NCI-H1436 treated with DMSO at 0.1 percent for 48 hours (cell line): ENCODE data around the gene STX7.
A peak's percentile ranks its signal among the peaks of the same experiment; 100 is the strongest.

Source experiments
- DNase-seq: peaks from one replicate; lab custom pipeline; 2025; lab: John Stamatoyannopoulos, UW

Gene STX7

GRCh38 chr6:132506869-132507808, 5.8 kb downstream of the STX7 start:
- DNase-seq, result no peak

- DNase-seq, result no peak
Measured at GRCh38 chr6:132506461-132506860, 6.5 kb downstream of the STX7 start.

GRCh38 chr6:132505158-132505557, 7.8 kb downstream of the STX7 start:
- DNase-seq, result no peak

- DNase-seq, result no peak
Measured at GRCh38 chr6:132504757-132505156, 8.2 kb downstream of the STX7 start.

GRCh38 chr6:132499757-132500156, 13.2 kb downstream of the STX7 start:
- no peak for DNase-seq

GRCh38 chr6:132498638-132499037, 14.3 kb downstream of the STX7 start:
- no peak for DNase-seq

GRCh38 chr6:132496519-132497180, 16.3 kb downstream of the STX7 start:
- no peak for DNase-seq

GRCh38 chr6:132495604-132496079, 17.3 kb downstream of the STX7 start:
- no peak for DNase-seq

- no peak for DNase-seq
Measured at GRCh38 chr6:132494954-132495353, 18.0 kb downstream of the STX7 start.

- DNase-seq, result no peak
Measured at GRCh38 chr6:132491881-132492280, 21.0 kb downstream of the STX7 start.

- DNase-seq, result no peak
Measured at GRCh38 chr6:132491303-132491702, 21.6 kb downstream of the STX7 start.

- no peak for DNase-seq
Measured at GRCh38 chr6:132490478-132491204, 22.3 kb downstream of the STX7 start.

- DNase-seq, result no peak
Measured at GRCh38 chr6:132490024-132490423, 22.9 kb downstream of the STX7 start.

GRCh38 chr6:132489376-132489775, 23.5 kb downstream of the STX7 start:
- no peak for DNase-seq

- no peak for DNase-seq
Measured at GRCh38 chr6:132487762-132488161, 25.2 kb downstream of the STX7 start.

- DNase-seq, result no peak
Measured at GRCh38 chr6:132484680-132485018, 28.3 kb downstream of the STX7 start.

- DNase-seq, result peak; percentile 9
Measured at GRCh38 chr6:132483779-132484679, 28.9 kb downstream of the STX7 start.

- no peak for DNase-seq
Measured at GRCh38 chr6:132482581-132482980, 30.3 kb downstream of the STX7 start.

GRCh38 chr6:132481189-132481588, 31.7 kb downstream of the STX7 start:
- no peak for DNase-seq

- no peak for DNase-seq
Measured at GRCh38 chr6:132479131-132479530, 33.8 kb downstream of the STX7 start.

GRCh38 chr6:132478674-132479073, 34.2 kb downstream of the STX7 start:
- no peak for DNase-seq

- DNase-seq, result no peak
Measured at GRCh38 chr6:132478266-132478665, 34.6 kb downstream of the STX7 start.
